ENCODE measurements around the gene LYPD3. TPM values are rescaled to one million over a fixed set of nuclear protein-coding genes. Genes with fewer than 3 reads are reported as not detected.
"Not testable (repeated sequence)": the region's sequence is repeated elsewhere in the genome, so short reads cannot be mapped to it uniquely, and the experiment has no call there.

LYPD3 gene
- 1 to 10 TPM in 1 of 3 donors, under 1 TPM in 2; 0.23 to 1.5 (median 0.46) TPM for total RNA-seq
- long read RNA-seq, donor 1, partial matches to known transcripts = 2 of 3 reads
- long read RNA-seq, donor 1, other reads (novel, unspliced or antisense) = 1 of 3 reads
- long read RNA-seq, donor 2 = 0 reads

GRCh38 chr19:43465468-43466120 lies at the start of gene LYPD3:
TSS of gene LYPD3 (minus strand) at chr19:43465608. CDS start at chr19:43465571, 37 bp downstream.
- Histone ChIP-seq H3K36me3 (ENCODE audit: low read depth) (no peaks in the 10 kb centered on the region), H3K4me3 (no peak within 1 kb of the TSS), H3K9me3 (no peaks in the 10 kb centered on the region), H3K4me1 (ENCODE audit: low read depth) (peaks cover 23% of the 10 kb centered on the region)
- intact Hi-C loops (cut with DNase I, micrococcal nuclease) = no loop called here
- peak; percentile 15 for ATAC-seq
- peak; percentile 49 to 71 (median 71) for DNase-seq
- TF ChIP-seq, protein P1, sequence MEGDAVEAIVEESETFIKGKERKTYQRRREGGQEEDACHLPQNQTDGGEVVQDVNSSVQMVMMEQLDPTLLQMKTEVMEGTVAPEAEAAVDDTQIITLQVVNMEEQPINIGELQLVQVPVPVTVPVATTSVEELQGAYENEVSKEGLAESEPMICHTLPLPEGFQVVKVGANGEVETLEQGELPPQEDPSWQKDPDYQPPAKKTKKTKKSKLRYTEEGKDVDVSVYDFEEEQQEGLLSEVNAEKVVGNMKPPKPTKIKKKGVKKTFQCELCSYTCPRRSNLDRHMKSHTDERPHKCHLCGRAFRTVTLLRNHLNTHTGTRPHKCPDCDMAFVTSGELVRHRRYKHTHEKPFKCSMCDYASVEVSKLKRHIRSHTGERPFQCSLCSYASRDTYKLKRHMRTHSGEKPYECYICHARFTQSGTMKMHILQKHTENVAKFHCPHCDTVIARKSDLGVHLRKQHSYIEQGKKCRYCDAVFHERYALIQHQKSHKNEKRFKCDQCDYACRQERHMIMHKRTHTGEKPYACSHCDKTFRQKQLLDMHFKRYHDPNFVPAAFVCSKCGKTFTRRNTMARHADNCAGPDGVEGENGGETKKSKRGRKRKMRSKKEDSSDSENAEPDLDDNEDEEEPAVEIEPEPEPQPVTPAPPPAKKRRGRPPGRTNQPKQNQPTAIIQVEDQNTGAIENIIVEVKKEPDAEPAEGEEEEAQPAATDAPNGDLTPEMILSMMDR (IDR thresholded peaks at IDR 0.05) = no peak

DNA sequence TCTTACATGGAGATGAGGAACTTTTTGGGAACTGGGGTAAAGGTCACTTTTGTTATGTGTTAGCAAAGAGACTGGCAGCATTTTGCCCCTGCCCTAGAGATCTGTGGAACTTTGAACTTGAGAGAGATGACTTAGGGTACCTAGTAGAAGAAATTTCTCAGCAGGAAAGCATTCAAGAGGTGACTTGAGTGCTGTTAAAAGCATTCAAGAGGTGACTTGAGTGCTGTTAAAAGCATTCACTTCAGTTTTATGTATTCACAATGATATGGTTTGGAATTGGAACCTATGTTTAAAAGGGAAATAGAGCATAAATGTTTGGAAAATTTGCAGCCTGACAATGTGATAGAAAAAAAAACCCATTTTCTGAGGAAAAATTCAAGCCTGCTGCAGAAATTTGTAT lies 47.0 kb upstream of the LYPD3 start:
- ATAC-seq; H3K4me1 ChIP-seq (ENCODE audit: low read depth); intact Hi-C loops (cut with DNase I, micrococcal nuclease); H3K4me3 ChIP-seq; H3K9me3 ChIP-seq; DNase-seq; H3K36me3 ChIP-seq (ENCODE audit: low read depth): not testable (repeated sequence)

DNA sequence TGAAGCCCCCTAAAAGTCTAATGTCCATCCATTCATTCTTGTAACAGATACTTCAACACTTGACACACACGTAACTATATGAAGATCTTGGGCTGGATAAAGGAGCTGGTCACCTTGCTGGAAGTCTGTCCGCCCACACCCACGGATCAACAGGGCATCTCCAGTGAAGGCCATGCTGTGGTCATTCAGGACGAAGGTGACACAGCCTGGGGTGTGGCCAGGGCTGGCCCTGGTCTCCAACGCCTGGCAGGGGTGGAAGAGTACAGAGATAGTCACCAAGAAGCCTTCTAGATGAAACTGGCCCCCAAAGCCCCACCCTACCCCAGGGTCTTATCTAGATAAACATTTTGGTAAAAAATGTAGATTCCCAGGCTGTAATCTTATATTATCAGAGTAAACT lies 45.9 kb upstream of the LYPD3 start:
- TF ChIP-seq, protein P1 (IDR thresholded peaks at IDR 0.05) = no peak
- ATAC-seq (peak; percentile 75), DNase-seq (no peak)
- Histone ChIP-seq H3K4me1 (ENCODE audit: low read depth) (no peaks in the 10 kb centered on the region), H3K9me3 (no peaks in the 10 kb centered on the region), H3K36me3 (ENCODE audit: low read depth) (no peaks in the 10 kb centered on the region), H3K4me3 (no peak overlapping the region)
- intact Hi-C loops (cut with DNase I, micrococcal nuclease) = no loop called here

GRCh38 chr19:43510713-43511112 lies 45.3 kb upstream of the LYPD3 start:
- TF ChIP-seq, protein P1 (IDR thresholded peaks at IDR 0.05) = no peak
- Histone ChIP-seq H3K4me3 (no peak overlapping the region), H3K9me3 (no peaks in the 10 kb centered on the region), H3K36me3 (ENCODE audit: low read depth) (no peaks in the 10 kb centered on the region), H3K4me1 (ENCODE audit: low read depth) (no peaks in the 10 kb centered on the region)
- intact Hi-C loops (cut with DNase I, micrococcal nuclease) = no loop called here
- no peak for DNase-seq
- no peak for ATAC-seq

- TF ChIP-seq, protein P1 (IDR thresholded peaks at IDR 0.05) = no peak
- ATAC-seq = no peak
- intact Hi-C loops (cut with DNase I, micrococcal nuclease) = no loop called here
- Histone ChIP-seq H3K36me3 (ENCODE audit: low read depth) (no peaks in the 10 kb centered on the region), H3K4me1 (ENCODE audit: low read depth) (peaks cover 4% of the 10 kb centered on the region), H3K9me3 (no peaks in the 10 kb centered on the region), H3K4me3 (no peak overlapping the region)
- no peak for DNase-seq
Observed at GRCh38 chr19:43507880-43508279, 42.5 kb upstream of the LYPD3 start.

DNA sequence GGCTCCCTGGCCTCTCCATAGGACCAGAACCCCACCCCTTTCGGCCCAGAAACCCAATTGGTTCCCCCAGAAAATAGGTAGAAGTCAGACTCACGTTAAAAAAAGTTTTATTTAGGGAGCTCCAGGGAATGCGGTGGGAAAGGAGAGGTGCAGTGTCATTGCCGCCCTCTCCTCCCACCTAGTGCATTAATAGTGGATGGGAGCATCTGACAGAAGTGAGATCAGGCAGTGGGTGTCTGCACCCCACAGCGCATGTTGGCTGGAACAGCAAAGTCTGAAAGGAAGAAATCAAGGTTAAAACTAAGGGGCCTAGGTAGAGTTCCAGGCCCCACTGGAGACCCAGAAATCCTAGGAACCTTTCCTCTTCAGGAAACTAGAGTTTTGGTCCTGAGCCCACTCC lies 41.2 kb upstream of the LYPD3 start:
- intact Hi-C loops (cut with DNase I, micrococcal nuclease) = no loop called here
- no peak overlapping the region for H3K4me3 ChIP-seq
- peaks cover 4% of the 10 kb centered on the region for H3K4me1 ChIP-seq (ENCODE audit: low read depth)
- no peaks in the 10 kb centered on the region for H3K9me3 ChIP-seq
- DNase-seq = no peak
- no peaks in the 10 kb centered on the region for H3K36me3 ChIP-seq (ENCODE audit: low read depth)
- TF ChIP-seq, protein P1 (IDR thresholded peaks at IDR 0.05) = no peak
- ATAC-seq = no peak
